Measurements from ENCODE around the gene FBXO30. TPM values are rescaled to one million over a fixed set of nuclear protein-coding genes. Genes with fewer than 3 reads are reported as not detected.

The FBXO30 gene
- total RNA-seq, 1 donor from 2014 or later = 6.1 TPM

DNA sequence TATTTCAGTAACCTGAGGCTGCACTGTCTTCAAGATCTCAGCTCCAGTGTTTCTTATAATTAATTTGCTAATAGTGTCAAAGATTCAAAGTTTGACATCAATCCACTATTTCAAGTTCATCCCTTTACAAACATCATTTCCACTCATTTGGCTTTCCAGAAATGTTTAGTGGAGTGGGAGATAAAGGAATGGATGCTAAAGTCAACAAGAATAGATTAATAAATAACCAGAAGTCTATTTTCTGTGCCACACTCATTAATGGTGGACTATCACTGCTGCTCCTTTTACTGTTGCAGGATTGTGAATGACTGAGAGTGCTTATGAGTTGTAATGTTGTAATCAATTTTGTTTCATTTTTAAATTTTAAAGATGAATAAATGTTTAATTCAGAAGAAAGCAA is 50.9 kb downstream of the FBXO30 start:
- Mint-ChIP-seq H3K4me3 (no peak overlapping the region), H3K27ac (no peak overlapping the region), H3K9me3 (peaks cover 4% of the 10 kb centered on the region), H3K27me3 (no peaks in the 10 kb centered on the region), H3K36me3 (ENCODE audit: low read depth) (no peaks in the 10 kb centered on the region), H3K4me1 (no peaks in the 10 kb centered on the region)
- DNase-seq = no peak
- TF ChIP-seq, protein P1, sequence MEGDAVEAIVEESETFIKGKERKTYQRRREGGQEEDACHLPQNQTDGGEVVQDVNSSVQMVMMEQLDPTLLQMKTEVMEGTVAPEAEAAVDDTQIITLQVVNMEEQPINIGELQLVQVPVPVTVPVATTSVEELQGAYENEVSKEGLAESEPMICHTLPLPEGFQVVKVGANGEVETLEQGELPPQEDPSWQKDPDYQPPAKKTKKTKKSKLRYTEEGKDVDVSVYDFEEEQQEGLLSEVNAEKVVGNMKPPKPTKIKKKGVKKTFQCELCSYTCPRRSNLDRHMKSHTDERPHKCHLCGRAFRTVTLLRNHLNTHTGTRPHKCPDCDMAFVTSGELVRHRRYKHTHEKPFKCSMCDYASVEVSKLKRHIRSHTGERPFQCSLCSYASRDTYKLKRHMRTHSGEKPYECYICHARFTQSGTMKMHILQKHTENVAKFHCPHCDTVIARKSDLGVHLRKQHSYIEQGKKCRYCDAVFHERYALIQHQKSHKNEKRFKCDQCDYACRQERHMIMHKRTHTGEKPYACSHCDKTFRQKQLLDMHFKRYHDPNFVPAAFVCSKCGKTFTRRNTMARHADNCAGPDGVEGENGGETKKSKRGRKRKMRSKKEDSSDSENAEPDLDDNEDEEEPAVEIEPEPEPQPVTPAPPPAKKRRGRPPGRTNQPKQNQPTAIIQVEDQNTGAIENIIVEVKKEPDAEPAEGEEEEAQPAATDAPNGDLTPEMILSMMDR (IDR thresholded peaks at IDR 0.05) = no peak
- CTCF ChIA-PET = no interaction called here
- ATAC-seq (ENCODE audit: low read depth) = no peak
- POLR2A ChIA-PET = no interaction called here
- intact Hi-C loops (cut with micrococcal nuclease) = no loop called here

DNA sequence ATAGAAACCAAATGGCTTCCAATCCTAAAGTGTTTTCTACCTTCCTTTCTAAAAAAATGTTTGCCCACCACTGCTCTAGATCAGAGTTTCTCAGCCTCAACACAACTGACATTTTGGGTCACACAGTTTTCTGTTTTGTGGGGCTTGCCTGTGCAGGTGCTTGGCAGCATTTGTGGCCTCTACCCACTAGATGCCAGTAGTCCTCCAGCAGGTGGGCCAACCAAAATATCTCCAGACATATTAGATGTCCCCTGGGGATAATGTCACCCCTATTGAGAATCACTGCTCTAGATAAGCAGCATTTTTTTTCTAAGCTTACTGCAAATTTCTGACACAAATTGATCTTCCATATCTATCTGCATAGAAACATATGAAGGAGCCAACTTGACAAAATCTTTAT is 53.0 kb downstream of the FBXO30 start:
- H3K4me3 Mint-ChIP-seq = no peak overlapping the region
- no peaks in the 10 kb centered on the region for H3K27me3 Mint-ChIP-seq
- no peak overlapping the region for H3K27ac Mint-ChIP-seq
- no peaks in the 10 kb centered on the region for H3K36me3 Mint-ChIP-seq (ENCODE audit: low read depth)
- TF ChIP-seq, protein P1 (IDR thresholded peaks at IDR 0.05) = no peak
- POLR2A ChIA-PET = interaction anchor here (0.6 kb wide), 1 partner anchor 1702 kb away, joined by 3 read pairs; no protein-coding TSS in a partner anchor
- H3K9me3 Mint-ChIP-seq = peaks cover 4% of the 10 kb centered on the region
- intact Hi-C loops (cut with micrococcal nuclease) = no loop called here
- no peak for ATAC-seq (ENCODE audit: low read depth)
- CTCF ChIA-PET = no interaction called here
- DNase-seq = no peak
- no peaks in the 10 kb centered on the region for H3K4me1 Mint-ChIP-seq

DNA sequence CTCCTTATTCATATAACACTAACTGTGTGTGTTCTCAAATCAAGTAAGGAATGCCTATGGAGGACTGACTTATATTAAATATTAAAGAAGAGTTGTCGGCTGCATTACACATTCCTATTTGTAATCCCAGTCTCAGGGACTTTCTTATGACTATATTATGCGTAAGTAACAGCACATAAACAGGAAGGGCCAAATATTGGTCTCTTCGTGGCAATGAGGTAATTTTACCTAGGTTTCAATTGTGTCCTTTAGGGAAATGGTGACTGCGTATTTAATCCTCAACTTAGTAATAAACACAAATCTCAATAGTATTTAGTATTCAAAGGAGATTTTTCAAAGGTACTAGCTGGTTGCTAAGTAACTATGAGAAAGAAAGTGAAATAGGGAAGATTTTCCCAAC is 56.5 kb downstream of the FBXO30 start:
- POLR2A ChIA-PET = no interaction called here
- H3K9me3 Mint-ChIP-seq = no peaks in the 10 kb centered on the region
- no peak for ATAC-seq (ENCODE audit: low read depth)
- intact Hi-C loops (cut with micrococcal nuclease) = no loop called here
- no peaks in the 10 kb centered on the region for H3K36me3 Mint-ChIP-seq (ENCODE audit: low read depth)
- no peak overlapping the region for H3K4me3 Mint-ChIP-seq
- TF ChIP-seq, protein P1 (IDR thresholded peaks at IDR 0.05) = no peak
- DNase-seq = no peak
- H3K27me3 Mint-ChIP-seq = peaks cover 4% of the 10 kb centered on the region
- no peaks in the 10 kb centered on the region for H3K4me1 Mint-ChIP-seq
- H3K27ac Mint-ChIP-seq = no peak overlapping the region
- CTCF ChIA-PET = no interaction called here

- DNase-seq = no peak
Measured at GRCh38 chr6:145756170-145756662, 58.4 kb downstream of the FBXO30 start.

DNA sequence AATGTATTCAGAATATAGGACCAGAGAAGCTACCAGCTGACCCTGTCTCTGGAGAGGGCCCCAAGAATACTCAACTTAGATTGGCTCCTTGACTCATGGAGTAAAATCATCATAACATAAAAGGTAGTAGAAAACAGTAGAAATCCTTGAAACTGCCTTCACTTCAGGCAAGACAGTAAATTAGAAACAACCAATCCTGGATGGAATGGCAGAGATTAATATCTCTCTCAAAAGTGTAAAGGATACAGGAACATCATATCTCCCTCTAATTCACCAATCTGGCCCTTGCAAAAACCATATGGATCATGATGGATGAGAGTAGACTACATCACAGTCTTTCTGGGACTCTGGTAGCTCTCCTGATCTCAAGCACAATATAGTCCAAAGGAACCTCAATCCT is 58.9 kb downstream of the FBXO30 start:
- ChIA-PET CTCF (no interaction called here), POLR2A (no interaction called here)
- Mint-ChIP-seq H3K4me3 (no peak overlapping the region), H3K36me3 (ENCODE audit: low read depth) (no peaks in the 10 kb centered on the region), H3K27ac (no peak overlapping the region), H3K4me1 (no peaks in the 10 kb centered on the region), H3K27me3 (peaks cover 4% of the 10 kb centered on the region), H3K9me3 (no peaks in the 10 kb centered on the region)
- no peak for DNase-seq
- ATAC-seq (ENCODE audit: low read depth) = no peak
- TF ChIP-seq, protein P1 (IDR thresholded peaks at IDR 0.05) = no peak
- intact Hi-C loops (cut with micrococcal nuclease) = no loop called here

More at GRCh38 chr6:145756170-145756662, 58.4 kb downstream of the FBXO30 start:
- Mint-ChIP-seq H3K9me3 (no peaks in the 10 kb centered on the region), H3K4me3 (no peak overlapping the region), H3K27me3 (peaks cover 4% of the 10 kb centered on the region), H3K4me1 (no peaks in the 10 kb centered on the region), H3K27ac (no peak overlapping the region), H3K36me3 (ENCODE audit: low read depth) (no peaks in the 10 kb centered on the region)
- POLR2A ChIA-PET = no interaction called here
- no peak for ATAC-seq (ENCODE audit: low read depth)
- CTCF ChIA-PET = no interaction called here
- intact Hi-C loops (cut with micrococcal nuclease) = no loop called here
- TF ChIP-seq, protein P1 (IDR thresholded peaks at IDR 0.05) = no peak

Data from activated B cell treated with CpG ODN at 0.5 μM for 24 hours (primary cell).